Measurements from ENCODE around the gene TMEM243.

TMEM243 gene

DNA sequence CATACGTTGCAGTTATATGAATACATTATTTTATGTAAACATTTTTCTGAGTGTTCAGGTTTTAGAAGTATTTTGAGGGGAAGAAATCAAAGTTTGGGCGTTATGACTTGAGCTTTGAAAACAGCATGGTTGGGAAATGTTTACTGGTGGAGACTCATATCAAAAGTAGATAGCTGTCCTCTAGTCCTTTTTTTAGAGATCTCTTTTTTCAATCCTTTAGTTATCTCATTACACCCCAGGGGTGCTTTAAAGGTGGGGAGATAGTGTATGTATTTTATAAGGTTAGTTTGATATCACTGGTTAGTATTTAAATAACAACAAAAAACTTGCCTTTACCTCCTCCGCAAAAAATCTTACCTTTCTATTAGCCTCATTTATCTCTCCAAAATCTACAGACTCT is 65.0 kb downstream of the TMEM243 start:
- DNase-seq = no peak

DNA sequence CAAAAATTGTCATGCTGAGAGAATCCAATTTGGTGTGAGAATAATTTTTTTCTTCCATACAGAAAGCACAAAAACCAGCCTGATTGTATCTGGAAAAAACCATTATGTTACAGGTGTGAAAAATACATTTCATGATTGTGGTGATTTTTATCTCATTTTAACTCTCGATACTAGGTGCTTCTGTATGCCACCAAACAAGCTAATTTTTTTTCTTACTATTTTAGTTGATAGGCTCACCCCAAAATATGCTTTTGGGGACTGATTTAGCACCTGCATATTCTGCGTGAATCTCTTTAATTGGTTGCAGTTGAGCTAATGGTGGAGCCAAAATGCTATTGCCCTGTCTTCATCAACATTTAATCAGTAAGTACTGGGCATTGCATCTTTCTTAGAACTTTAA is 65.4 kb downstream of the TMEM243 start:
- no peak for DNase-seq

- peak; percentile 23 for DNase-seq
Measured at GRCh38 chr7:87152897-87153641, 66.5 kb downstream of the TMEM243 start.

DNA sequence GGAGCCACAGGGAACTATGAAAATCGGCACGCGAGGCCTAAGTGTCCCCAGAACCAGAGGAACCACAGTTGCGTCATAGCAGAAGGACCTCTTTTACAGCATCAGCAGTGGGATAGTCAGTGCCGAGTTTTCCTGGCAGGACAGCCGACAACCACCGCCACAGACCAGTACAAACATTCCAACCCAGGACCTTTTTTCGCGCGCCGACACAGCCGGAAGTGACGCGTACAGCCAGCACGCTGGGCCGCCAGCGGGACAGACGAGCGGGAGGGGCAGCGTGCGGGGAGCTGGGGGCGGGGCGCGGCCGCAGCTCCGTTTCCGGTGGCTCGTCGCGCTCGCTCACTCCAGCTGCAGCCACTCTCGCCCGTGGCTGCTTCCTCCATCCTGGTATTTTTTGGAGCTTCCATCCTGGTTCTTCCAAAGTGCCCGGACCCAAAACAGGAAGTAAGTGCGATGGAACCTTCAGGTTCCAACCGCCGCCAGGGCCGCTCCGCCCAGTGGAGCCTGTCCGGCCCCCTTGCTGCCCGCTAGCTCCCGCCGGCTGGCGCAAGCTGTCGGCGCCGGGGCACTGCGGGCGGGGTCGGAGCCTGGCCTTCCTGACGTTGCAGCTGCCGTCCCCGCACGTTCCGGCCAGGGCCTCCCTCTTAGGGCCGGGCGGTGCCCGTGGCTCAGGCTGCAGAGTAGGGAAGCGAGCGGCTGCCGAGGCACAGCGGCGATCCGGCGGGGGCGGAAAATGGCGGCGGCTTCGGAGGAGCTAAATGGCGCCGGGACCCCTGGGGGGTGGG is 67.2 kb downstream of the TMEM243 start, which contains the start of gene DMTF1:
TSS of gene DMTF1 (plus strand) at position 342 of the 785 bp plus-strand sequence. CDS start 12,489 bp downstream, outside the sequence.
- peak; percentile 88 for DNase-seq

GRCh38 chr7:87151729-87152111 is 67.8 kb downstream of the TMEM243 start:
- no peak for DNase-seq

GRCh38 chr7:87151002-87151728 is 68.4 kb downstream of the TMEM243 start:
- DNase-seq = no peak

DNA sequence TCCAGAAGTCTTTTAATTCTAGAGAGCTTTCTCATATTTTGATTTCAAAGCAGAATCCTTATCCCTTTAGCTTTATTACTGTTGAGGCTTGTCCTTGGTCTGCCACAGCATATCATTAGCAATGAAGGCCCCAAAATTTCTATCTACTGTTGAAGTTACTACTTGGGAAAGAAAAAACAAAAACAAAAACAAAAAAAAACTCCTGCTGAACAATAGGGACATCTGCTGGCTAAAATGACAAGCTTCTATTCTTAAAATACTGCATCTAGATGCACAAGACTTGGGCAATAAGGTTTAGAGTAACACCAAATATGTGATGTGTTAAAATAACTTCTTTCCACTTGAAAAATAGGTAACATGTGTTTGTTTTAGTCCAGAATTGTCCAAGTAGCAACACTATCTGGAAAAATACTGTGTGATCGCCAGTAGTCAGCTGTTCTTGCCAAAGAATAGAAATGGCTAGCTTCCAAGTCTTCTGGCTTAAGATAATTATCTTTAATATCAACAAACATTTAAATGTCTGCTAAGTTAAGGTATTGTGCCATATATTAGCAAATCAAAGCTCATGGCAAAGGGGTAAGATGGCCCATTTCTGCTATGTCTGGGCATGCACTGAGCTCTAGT is 71.1 kb downstream of the TMEM243 start:
- DNase-seq = no peak

DNA sequence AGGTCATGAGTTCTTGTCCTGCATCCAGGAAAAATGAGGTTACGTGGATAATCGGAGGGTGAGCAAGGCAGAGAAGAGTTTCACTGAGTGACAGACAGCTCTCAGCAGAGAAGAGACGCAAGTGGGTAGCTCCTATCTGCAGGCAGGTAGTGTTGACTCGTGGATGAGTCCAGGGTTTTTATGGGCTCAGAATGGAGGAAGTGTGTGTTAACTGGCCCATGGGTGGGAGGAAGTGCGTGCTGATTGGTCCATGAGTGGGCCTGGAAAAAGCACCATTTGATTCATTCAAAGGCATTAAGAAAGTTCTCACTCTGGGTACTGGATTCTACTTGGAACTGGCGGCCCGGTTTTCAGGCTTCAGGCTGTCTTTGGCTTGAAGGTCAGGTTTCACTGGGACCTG is 72.0 kb downstream of the TMEM243 start:
- no peak for DNase-seq

- no peak for DNase-seq
Measured at GRCh38 chr7:87146740-87147386, 72.7 kb downstream of the TMEM243 start.
